CD4-positive, CD25-positive, alpha-beta regulatory T cell (primary cell): ENCODE measurements around the gene SUPV3L1. TPM values are rescaled to one million over a fixed set of nuclear protein-coding genes. Genes with fewer than 3 reads are reported as not detected.
A peak's percentile ranks its signal among the peaks of the same experiment; 100 is the strongest.

Experiments
- ATAC-seq, 2 donors: fragments of 150-1000 bp; cut with Tn5 transposase; one replicate each; pipeline ENCODE4 v1.10.0; 2021; ENCODE audit warnings: low read depth in 2 of 2, moderate number of reproducible peaks in 2 of 2, moderate library complexity in 1 of 2
- DNase-seq, 3 donors: peaks; one replicate each; pipeline versions ENCODE4 v3.0.0 to v3.0.0-alpha.2; 2012 to 2022; ENCODE audit warnings: mixed read lengths in 1 of 3
- H3K27ac ChIP-seq: one replicate; pipeline ENCODE4 v1.7.0; 2013; ENCODE audit warnings: mild to moderate bottlenecking, low read length; ENCODE audit not compliant: insufficient read depth, poor library complexity, severe bottlenecking
- H3K27me3 ChIP-seq: one replicate; pipeline ENCODE4 v1.7.0; 2013; ENCODE audit warnings: low read length; ENCODE audit not compliant: control insufficient read depth, insufficient read depth
- H3K36me3 ChIP-seq: one replicate; pipeline ENCODE4 v1.7.0; 2013; ENCODE audit warnings: mild to moderate bottlenecking, low read length, moderate library complexity; ENCODE audit not compliant: control insufficient read depth, insufficient read depth
- H3K4me1 ChIP-seq: 2 replicates; pipeline ENCODE4 v1.7.0; 2013; ENCODE audit warnings: mild to moderate bottlenecking, low read length; ENCODE audit not compliant: insufficient read depth, control insufficient read depth, poor library complexity, severe bottlenecking
- H3K4me3 ChIP-seq: one replicate; pipeline ENCODE4 v1.7.0; 2013; ENCODE audit warnings: low read depth, mild to moderate bottlenecking, low read length, moderate library complexity
- H3K9me3 ChIP-seq, 2 experiments: 1 replicate in 1 of 2; 2 replicates in 1 of 2; pipeline ENCODE4 v1.7.0; 2013; ENCODE audit warnings: low read length in 2 of 2, mild to moderate bottlenecking in 1 of 2, moderate library complexity in 1 of 2; ENCODE audit not compliant: control insufficient read depth in 2 of 2
- H3K27ac Mint-ChIP-seq, 3 donors: one replicate each; pipeline ENCODE4 v1.8.0; 2020 to 2022; ENCODE audit warnings: mild to moderate bottlenecking in 3 of 3, mixed read lengths in 3 of 3, moderate library complexity in 2 of 3
- H3K27me3 Mint-ChIP-seq: one replicate; pipeline ENCODE4 v1.8.0; 2022; ENCODE audit warnings: mild to moderate bottlenecking, mixed read lengths
- H3K36me3 Mint-ChIP-seq: one replicate; pipeline ENCODE4 v1.8.0; 2020; ENCODE audit warnings: mixed read lengths
- H3K4me1 Mint-ChIP-seq, 4 donors: one replicate each; pipeline ENCODE4 v1.8.0; 2020 to 2022; ENCODE audit warnings: mixed read lengths in 4 of 4, mild to moderate bottlenecking in 1 of 4
- H3K4me3 Mint-ChIP-seq, 4 donors: one replicate each; pipeline ENCODE4 v1.8.0; 2020 to 2022; ENCODE audit warnings: mild to moderate bottlenecking in 4 of 4, mixed read lengths in 4 of 4, moderate library complexity in 3 of 4
- H3K9me3 Mint-ChIP-seq, 7 donors: one replicate each; pipeline ENCODE4 v1.8.0; 2020 to 2022; ENCODE audit warnings: mixed read lengths in 7 of 7, mild to moderate bottlenecking in 3 of 7, moderate library complexity in 2 of 7
- polyA plus RNA-seq, 4 donors: library from polyadenylated mRNA; unstranded; fragments of 300-500 nt; fragmentation: Illumina TruSeq; gene quantifications; one replicate each; pipeline ENCODE4 v1.2.3, GENCODE V29; 2021
- total RNA-seq: library from RNA; stranded (reverse); gene quantifications from one replicate; pipeline ENCODE4 v1.2.3, GENCODE V29; 2022

The SUPV3L1 gene
- total and polyA plus RNA-seq, 5 donors from 2014 or later = 9.8 to 51.1 (median 18.7) TPM

GRCh38 chr10:69232252-69232651, 52.2 kb downstream of the SUPV3L1 start:
- Histone ChIP-seq H3K9me3 (no peaks in the 10 kb centered on the region), H3K27ac (peak overlapping the region; percentile 9), H3K36me3 (no peaks in the 10 kb centered on the region), H3K4me3 (no peak overlapping the region), H3K4me1 (peaks cover 45% of the 10 kb centered on the region), H3K27me3 (no peaks in the 10 kb centered on the region)
- Mint-ChIP-seq H3K4me3 (peak overlapping the region in 3 of 4 donors; percentile 86 to 89 (median 87)), H3K4me1 (peaks cover 7 to 63% (median 42%) of the 10 kb centered on the region in 4 donors), H3K9me3 (no peaks in the 10 kb centered on the region), H3K27ac (peak overlapping the region; percentile 90 to 92 (median 91)), H3K27me3 (peaks cover under 1% of the 10 kb centered on the region), H3K36me3 (no peaks in the 10 kb centered on the region)
- ATAC-seq (no peak), DNase-seq (no peak)

- Mint-ChIP-seq H3K27me3 (peaks cover 6% of the 10 kb centered on the region), H3K4me1 (peaks cover 12 to 63% (median 44%) of the 10 kb centered on the region in 4 donors), H3K27ac (peak overlapping the region; percentile 90 to 92 (median 91)), H3K9me3 (no peaks in the 10 kb centered on the region), H3K4me3 (peak overlapping the region; percentile 64 to 89 (median 86)), H3K36me3 (no peaks in the 10 kb centered on the region)
- H3K9me3 ChIP-seq = no peaks in the 10 kb centered on the region
- H3K4me1 ChIP-seq = peaks cover 50% of the 10 kb centered on the region
- no peaks in the 10 kb centered on the region for H3K27me3 ChIP-seq
- peak overlapping the region; percentile 9 for H3K27ac ChIP-seq
- H3K36me3 ChIP-seq = no peaks in the 10 kb centered on the region
- H3K4me3 ChIP-seq = peak overlapping the region; percentile 53
- ATAC-seq = peak; percentile 60 to 62
- peak in 2 of 3 donors; percentile 55 to 83 for DNase-seq
Observed at GRCh38 chr10:69232736-69233480, 52.9 kb downstream of the SUPV3L1 start.

- Histone ChIP-seq H3K27ac (no peak overlapping the region), H3K4me3 (peak overlapping the region; percentile 31), H3K36me3 (no peaks in the 10 kb centered on the region), H3K9me3 (no peaks in the 10 kb centered on the region), H3K4me1 (peaks cover 35% of the 10 kb centered on the region), H3K27me3 (no peaks in the 10 kb centered on the region)
- Mint-ChIP-seq H3K36me3 (no peaks in the 10 kb centered on the region), H3K9me3 (no peaks in the 10 kb centered on the region), H3K4me3 (peak overlapping the region in 2 of 4 donors; percentile 20 to 73), H3K27ac (peak overlapping the region in 1 of 3 donors; percentile 91), H3K27me3 (peaks cover 6% of the 10 kb centered on the region), H3K4me1 (peaks cover 12 to 48% (median 32%) of the 10 kb centered on the region in 4 donors)
- no peak for DNase-seq
- ATAC-seq = no peak
Observed at GRCh38 chr10:69234447-69234846, 54.4 kb downstream of the SUPV3L1 start.

GRCh38 chr10:69237528-69238159, 57.6 kb downstream of the SUPV3L1 start:
- Mint-ChIP-seq H3K4me3 (peak overlapping the region in 1 of 4 donors; percentile 7), H3K27ac (no peak overlapping the region), H3K36me3 (peaks cover 6% of the 10 kb centered on the region), H3K4me1 (peaks cover 7 to 27% (median 15%) of the 10 kb centered on the region in 4 donors), H3K9me3 (no peaks in the 10 kb centered on the region), H3K27me3 (peaks cover 6% of the 10 kb centered on the region)
- Histone ChIP-seq H3K4me3 (no peak overlapping the region), H3K27me3 (no peaks in the 10 kb centered on the region), H3K27ac (no peak overlapping the region), H3K36me3 (no peaks in the 10 kb centered on the region), H3K4me1 (peaks cover 21% of the 10 kb centered on the region), H3K9me3 (no peaks in the 10 kb centered on the region)
- DNase-seq = peak; percentile 71 to 80 (median 80)
- peak; percentile 83 to 92 for ATAC-seq

- H3K4me3 Mint-ChIP-seq = no peak overlapping the region
- no peaks in the 10 kb centered on the region for H3K9me3 Mint-ChIP-seq
- Histone ChIP-seq H3K4me3 (no peak overlapping the region), H3K9me3 (no peaks in the 10 kb centered on the region), H3K27me3 (no peaks in the 10 kb centered on the region), H3K36me3 (no peaks in the 10 kb centered on the region), H3K4me1 (peaks cover 7% of the 10 kb centered on the region), H3K27ac (no peak overlapping the region)
- H3K27ac Mint-ChIP-seq = no peak overlapping the region
- no peak for DNase-seq
- peaks cover 6% of the 10 kb centered on the region for H3K27me3 Mint-ChIP-seq
- ATAC-seq = no peak
- peaks cover 6% of the 10 kb centered on the region for H3K36me3 Mint-ChIP-seq
- peaks cover 5 to 18% (median 8%) of the 10 kb centered on the region in 4 donors for H3K4me1 Mint-ChIP-seq
Observed at GRCh38 chr10:69239136-69239535, 59.1 kb downstream of the SUPV3L1 start.

GRCh38 chr10:69239816-69240434, 59.9 kb downstream of the SUPV3L1 start:
- H3K27me3 Mint-ChIP-seq = peaks cover 6% of the 10 kb centered on the region
- DNase-seq = no peak
- Histone ChIP-seq H3K9me3 (no peaks in the 10 kb centered on the region), H3K36me3 (no peaks in the 10 kb centered on the region), H3K4me1 (peaks cover 7% of the 10 kb centered on the region), H3K27me3 (no peaks in the 10 kb centered on the region), H3K27ac (no peak overlapping the region), H3K4me3 (no peak overlapping the region)
- no peak for ATAC-seq
- no peaks in the 10 kb centered on the region for H3K9me3 Mint-ChIP-seq
- H3K4me3 Mint-ChIP-seq = no peak overlapping the region
- H3K27ac Mint-ChIP-seq = no peak overlapping the region
- peaks cover 6% of the 10 kb centered on the region for H3K36me3 Mint-ChIP-seq
- peaks cover 3 to 12% (median 6%) of the 10 kb centered on the region in 4 donors for H3K4me1 Mint-ChIP-seq

GRCh38 chr10:69240455-69240854, 60.4 kb downstream of the SUPV3L1 start:
- no peak overlapping the region for H3K27ac ChIP-seq
- Mint-ChIP-seq H3K27me3 (peaks cover 6% of the 10 kb centered on the region), H3K36me3 (peaks cover 6% of the 10 kb centered on the region), H3K9me3 (no peaks in the 10 kb centered on the region), H3K4me1 (peaks cover 3 to 8% (median 6%) of the 10 kb centered on the region in 4 donors), H3K27ac (no peak overlapping the region), H3K4me3 (no peak overlapping the region)
- H3K27me3 ChIP-seq = no peaks in the 10 kb centered on the region
- no peaks in the 10 kb centered on the region for H3K9me3 ChIP-seq
- peaks cover 7% of the 10 kb centered on the region for H3K4me1 ChIP-seq
- no peak for DNase-seq
- no peaks in the 10 kb centered on the region for H3K36me3 ChIP-seq
- H3K4me3 ChIP-seq = no peak overlapping the region
- ATAC-seq = no peak
